Left colon (tissue), 2 donors: ENCODE data around the gene PXDN. TPM values are rescaled to one million over a fixed set of nuclear protein-coding genes. Genes with fewer than 3 reads are reported as not detected.
"Not testable (repeated sequence)": the region's sequence is repeated elsewhere in the genome, so short reads cannot be mapped to it uniquely, and the experiment has no call there.

ENCODE experiments used
- ATAC-seq: fragments of 200-7000 bp; cut with Tn5 transposase; one replicate; pipeline ENCODE4 v1.9.1; 2020; ENCODE audit warnings: mild to moderate bottlenecking, moderate library complexity
- DNase-seq, 2 donors: peaks; one replicate each; pipeline ENCODE4 v3.0.0-alpha.2; 2020
- intact Hi-C, 2 donors: fragments of 100-400 bp; cut with DNase I in 1 of 2; cut with micrococcal nuclease in 1 of 2; formaldehyde crosslinking; loops; one replicate each; pipeline versions ENCODE4 v1.11.2 to v1.14.0; 2022; cut with DNase I, micrococcal nuclease
- total RNA-seq, 2 donors: library from RNA; stranded (reverse); fragmentation: NEBNext Ultra II Directional; extraction: Animal tissue kit (Norgen Biotek cat#: 25700); gene quantifications; one replicate each; pipeline ENCODE4 v1.2.1, GENCODE V29; 2021
- donor health status: DM: no; HTN: no; CAD: no.
- donor health status: DM: yes; HTN: yes; CAD: no.

The PXDN gene
- total RNA-seq, 2 donors from 2014 or later, result 11.6 to 13.3 TPM

DNA sequence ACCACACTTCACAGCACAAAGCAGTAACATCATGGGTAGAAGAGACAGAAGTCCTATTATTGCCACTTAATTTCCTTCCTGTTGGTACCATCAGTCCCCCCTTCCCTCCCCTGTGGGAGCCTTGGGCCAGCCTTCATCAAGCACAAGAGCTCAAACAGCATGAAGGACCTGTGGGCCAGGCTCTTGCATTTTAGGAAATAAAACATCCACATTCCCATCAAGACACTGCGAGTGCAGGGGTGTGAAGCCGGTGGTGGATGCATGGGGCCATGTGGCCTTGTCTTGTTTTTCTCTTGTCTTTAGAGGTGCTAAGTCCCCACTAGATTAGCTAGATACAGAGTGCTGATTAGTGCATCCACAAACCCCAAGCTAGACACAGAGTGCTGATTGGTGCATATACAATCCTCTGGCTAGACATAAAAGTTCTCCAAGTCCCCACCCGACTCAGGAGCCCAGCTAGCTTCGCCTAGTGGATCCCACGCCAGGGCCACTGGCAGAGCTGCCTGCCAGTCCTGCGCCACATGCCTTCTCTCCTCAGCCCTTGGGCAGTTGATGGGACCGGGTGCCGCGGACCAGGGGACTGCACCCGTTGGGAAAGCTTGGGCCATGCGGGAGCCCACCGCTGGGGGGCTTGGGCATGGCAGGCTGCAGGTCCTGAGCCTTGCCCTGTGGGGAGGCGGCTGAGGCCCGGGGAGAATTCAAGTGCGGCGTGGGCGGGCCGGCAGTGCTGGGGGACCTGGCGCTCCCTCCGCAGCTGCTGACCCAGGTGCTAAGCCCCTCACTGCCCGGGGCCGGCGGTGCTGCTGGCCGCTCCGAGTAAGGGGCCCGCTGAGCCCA lies 14.7 kb upstream of the PXDN start:
- no peak for ATAC-seq
- intact Hi-C loops, result loop anchor here in 1 of 2 donors (10.0 kb wide), 1 partner anchor 164 kb away; no protein-coding TSS in a partner anchor

DNA sequence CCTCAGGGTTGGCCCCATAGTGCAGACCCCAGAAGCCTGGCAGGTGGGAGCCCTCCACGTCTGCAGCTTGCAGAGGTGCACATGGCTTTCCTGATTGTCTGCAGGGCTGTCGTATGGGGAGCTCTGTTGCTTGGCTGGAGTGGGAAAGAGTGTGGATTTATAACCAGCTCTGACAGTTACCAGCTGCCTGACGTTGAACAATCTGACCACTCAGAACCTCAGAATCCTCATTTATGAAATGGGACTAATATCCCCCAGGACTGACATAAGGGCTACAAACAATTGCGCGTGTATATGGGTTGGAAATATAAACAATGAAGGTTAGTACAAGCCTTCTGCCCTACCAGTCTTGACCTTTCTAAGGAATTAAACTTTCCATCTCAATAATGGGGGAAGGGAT lies 13.9 kb upstream of the PXDN start:
- no peak for ATAC-seq
- no peak for DNase-seq
- intact Hi-C loops, result loop anchor here in 1 of 2 donors (10.0 kb wide), 1 partner anchor 163 kb away; no protein-coding TSS in a partner anchor

More for the DNA sequence above, 14.7 kb upstream of the PXDN start:
- DNase-seq, result no peak

DNA sequence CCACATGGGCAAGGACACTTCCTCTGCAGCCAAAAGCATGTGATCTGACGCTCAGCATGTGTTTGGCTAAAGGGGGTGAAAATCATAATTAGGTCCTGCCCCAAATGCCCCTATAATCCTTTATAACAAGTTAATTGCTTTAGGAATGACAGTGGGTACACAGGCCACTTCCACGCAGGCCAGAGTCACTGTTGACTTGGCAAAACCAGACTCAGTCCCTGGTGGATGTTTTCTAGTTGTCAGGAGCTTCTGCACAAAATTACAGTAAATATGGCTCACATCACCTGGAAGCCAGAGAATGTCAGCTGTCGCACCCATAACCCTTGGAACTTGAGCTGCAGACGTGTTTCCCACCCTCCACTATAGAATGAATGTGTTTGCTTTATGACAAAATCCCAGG lies 13.3 kb upstream of the PXDN start:
- ATAC-seq (no peak), DNase-seq (no peak)
- intact Hi-C loops, result loop anchor here in 1 of 2 donors (10.0 kb wide), 1 partner anchor 163 kb away; no protein-coding TSS in a partner anchor

DNA sequence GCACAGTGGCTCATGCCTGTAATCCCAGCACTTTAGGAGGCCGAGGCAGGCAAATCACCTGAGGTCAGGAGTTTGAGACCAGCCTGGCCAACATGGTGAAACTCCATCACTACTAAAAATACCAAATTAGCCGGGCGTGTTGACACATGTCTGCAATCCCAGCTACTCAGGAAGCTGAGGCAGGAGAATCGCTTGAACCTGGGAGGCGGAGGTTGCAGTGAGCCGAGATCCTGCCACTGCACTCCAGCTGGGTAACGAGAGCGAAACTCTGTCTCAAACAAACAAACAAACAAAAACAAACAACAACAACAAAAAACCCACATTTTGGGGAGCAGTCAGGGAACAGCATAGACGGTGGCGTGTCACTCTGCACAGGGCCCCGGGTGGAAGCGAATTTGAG lies 12.8 kb upstream of the PXDN start:
- ATAC-seq, DNase-seq: not testable (repeated sequence)
- intact Hi-C loops, result loop anchor here in 1 of 2 donors (10.0 kb wide), 1 partner anchor 162 kb away; no protein-coding TSS in a partner anchor

DNA sequence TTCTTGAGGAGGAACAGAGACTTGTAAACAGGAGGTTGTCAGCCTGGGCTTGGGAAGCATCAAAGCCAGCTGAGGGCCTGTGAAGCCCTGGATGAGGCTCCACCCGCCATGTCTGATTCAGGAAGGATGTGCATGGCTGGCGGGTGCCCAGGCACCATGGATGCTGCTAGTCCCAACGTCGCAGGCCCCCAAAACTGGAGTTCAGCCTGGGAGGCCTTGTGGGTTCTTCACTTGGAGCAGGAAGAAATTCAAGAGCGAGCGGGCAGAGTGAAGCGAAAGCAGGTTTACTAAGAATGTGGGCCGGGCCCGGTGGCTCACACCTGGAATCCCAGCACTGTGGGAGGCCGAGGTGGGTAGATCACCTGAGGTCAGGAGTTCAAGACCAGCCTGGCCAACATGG lies 12.1 kb upstream of the PXDN start:
- DNase-seq, result no peak
- intact Hi-C loops, result loop anchor here in 1 of 2 donors (10.0 kb wide), 1 partner anchor 162 kb away; no protein-coding TSS in a partner anchor
- ATAC-seq, result no peak

DNA sequence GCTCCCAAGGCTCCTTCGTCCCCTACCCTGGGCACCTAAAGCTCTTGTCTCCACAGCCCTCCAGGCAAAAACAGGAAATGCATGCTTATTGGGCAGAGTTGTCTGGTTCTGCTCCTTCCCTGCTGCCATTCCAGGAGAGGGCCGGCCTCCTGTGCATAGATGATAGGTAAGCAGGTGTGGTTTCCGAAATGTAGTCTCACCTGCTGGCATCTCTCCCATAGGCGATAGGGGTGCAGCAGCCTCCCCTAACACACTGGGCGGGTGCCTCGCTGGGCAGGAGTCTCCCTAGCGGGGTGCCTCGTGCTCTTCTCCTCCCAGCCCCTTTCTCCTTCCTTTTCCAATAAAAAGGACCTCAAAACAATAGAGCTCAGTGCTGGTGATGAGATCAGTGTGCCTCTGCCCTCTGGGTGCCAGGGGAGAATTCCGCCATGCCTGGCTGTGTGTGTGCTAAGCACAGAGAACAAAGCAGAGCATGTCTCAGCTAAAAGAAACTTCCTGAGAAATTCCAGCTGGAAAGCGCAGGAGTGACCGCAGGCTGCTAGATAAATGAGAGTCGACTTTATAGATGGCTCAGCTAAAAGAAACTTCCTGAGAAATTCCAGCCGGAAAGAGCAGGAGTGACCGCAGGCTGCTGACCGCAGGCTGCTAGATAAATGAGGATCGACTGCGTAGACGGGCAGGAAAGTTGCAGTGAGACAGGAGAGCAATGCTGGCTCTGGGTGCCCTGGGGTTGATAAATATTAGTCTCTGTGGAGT lies 11.3 kb upstream of the PXDN start:
- ATAC-seq (no peak), DNase-seq (no peak)
- intact Hi-C loops, result loop anchor here in 1 of 2 donors (10.0 kb wide), 1 partner anchor 161 kb away; no protein-coding TSS in a partner anchor

DNA sequence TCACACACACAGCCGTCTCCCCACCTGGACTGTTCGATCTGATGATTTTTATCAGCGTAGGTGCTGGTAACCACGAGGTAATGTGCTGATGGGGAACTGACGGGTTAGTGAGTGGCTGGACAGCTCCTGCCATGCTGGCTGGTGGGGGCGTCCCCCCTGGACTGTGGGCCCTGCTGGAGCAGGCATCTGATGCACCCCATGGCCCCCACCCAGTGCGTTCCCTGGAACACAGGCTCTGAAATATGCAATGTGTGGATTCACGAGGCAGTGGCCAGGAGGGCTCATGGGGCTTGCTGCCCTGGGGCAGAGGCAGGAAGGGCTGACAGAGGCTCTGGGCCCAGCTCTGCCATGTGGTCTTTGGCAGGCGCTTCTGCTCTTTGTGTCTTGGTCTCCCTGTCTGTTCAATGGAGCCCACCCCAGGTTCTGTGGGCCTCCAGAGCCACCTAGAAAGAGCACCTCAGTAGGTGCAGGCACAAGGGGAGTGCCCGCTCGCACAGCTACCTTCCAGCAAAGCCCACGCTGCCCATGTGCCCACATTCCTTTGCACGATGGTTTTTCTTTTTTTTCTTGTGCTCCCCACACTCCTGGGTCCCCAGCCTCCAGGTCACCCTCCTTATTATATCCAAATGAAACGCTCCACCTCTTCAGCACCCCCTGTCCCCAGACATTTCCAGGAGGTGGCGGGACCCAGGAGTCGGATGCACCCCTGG lies 10.3 kb upstream of the PXDN start:
- ATAC-seq (no peak), DNase-seq (no peak)
- intact Hi-C loops, result loop anchor here in 1 of 2 donors (10.0 kb wide), 1 partner anchor 160 kb away; no protein-coding TSS in a partner anchor

DNA sequence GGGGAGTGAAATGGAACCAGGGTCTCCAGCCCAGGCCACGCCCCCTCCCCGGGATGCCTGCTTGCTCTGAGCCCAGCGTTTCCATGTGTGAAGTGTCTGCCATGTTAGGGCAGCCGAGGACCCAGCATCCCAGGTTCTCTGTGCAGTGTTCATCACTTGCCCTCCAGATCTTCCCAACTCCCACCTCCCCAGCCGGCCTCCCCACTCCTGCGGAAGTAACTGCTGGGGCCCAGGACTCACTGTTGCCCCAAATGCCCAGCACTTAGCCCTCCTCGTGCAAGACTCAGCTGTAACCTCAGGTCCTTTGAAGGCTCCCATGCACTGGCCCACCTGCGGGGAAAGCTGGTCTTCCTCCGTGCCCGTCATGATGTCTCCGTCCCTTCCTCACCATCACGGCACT lies 9.7 kb upstream of the PXDN start:
- DNase-seq, result no peak
- ATAC-seq, result no peak
- intact Hi-C loops, result loop anchor here in 1 of 2 donors (10.0 kb wide), 1 partner anchor 159 kb away; no protein-coding TSS in a partner anchor

DNA sequence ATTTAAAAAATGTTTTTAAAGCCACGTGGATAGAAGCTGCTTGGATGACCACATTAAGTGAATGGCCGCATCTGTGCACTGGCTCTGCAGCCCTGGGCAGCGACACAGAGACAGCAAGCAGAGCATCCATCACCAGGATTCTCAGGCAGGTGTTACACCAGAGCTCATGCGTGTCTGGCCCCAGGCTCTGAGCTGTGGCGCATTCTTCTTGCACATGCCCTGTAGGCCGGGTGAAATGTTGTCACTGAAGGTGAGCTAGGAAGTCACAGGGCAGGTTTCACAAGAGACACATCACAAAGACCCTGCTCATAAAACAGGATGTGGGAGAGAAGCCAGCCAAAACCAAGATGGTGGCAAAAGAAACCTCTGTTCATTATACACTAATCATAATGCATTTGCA lies 8.4 kb upstream of the PXDN start:
- DNase-seq (no peak), ATAC-seq (no peak)
- intact Hi-C loops, result loop anchor here in 1 of 2 donors (10.0 kb wide), 1 partner anchor 158 kb away; no protein-coding TSS in a partner anchor

DNA sequence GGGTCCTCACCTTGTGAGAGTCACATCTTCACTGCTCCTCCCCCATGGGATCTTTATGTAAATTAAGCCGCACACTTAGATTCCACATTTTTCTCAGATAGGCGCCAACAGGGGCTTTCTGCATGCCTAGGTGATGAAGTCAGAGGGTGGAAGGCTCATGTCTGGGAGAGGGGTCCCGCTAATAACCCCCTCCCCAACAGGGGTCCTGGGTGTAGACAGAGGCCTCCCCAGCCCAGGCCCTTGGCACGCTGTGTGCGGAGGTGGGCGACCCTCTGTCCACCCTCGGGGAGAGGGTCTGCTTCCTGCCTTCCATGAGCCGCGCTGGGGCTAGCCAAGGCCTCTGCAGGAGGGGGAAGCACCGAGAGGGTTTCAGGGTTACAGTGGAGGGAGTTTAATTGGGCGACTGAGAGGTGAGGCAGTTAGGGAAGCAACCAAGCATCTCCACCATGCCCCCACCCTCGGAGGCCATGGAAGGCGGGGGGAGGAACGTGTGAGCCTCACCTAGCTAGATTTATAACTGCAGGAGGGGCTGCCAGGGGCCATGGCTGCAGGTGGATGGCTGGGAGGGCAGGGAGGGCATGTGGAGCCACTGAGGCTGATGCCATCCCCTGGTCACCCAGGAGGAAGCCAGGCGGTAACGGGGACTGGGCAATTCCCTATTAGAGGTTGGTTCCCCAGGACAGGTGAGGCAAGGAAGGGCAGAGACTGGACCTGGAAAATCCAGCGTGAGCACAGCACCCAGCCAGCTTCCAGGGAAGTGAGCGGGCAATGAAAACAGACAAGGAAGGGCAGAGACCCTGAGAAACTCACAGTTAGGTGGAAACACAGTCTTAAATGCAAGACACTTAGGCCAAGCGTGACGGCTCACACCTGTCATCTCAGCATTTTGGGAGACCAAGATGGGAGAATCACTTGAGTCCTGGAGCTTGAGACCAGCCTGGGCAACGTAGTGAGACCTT lies 7.7 kb upstream of the PXDN start:
- no peak for DNase-seq
- no peak for ATAC-seq
- intact Hi-C loops, result loop anchor here in 1 of 2 donors (10.0 kb wide), 1 partner anchor 157 kb away; no protein-coding TSS in a partner anchor

DNA sequence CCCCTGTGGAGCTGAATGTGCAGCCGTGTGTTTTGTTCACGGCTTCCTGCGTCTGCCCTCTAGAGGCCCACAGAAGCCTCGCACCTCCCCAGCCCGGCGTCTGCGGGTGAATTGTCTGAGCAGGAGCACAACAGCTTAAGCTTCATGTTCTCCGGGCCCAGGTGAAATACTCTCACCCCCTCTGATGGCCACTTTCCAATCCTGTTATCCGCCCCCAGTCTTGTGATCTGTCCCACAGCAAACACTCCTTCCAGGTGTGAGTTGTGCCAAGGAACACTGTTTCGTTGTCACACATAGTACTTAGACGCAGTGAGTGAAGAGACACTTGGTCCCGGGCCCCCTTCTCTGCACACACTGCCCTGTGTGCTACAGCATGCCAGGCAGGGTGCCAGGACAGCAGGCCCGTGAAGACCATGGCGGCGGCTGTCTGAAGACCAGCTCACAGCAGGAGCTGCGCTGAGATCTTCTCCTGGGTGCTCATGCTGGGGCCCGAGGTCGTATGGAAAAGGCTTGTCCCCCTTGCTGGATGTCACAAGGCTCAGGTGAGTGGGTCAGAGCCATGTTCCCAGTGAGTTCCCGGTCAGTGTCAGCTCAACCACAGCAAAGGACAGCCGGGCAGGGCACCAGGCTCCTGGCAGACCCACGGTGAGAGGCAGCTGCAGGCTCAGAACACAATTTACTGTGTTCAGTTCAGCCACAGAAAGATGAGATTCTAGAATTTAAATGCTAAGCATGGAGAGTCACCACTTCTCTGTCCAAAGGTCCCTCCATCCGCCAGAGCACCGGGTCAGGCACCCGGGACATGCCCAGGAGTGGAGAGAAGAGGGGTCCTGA lies 6.8 kb upstream of the PXDN start:
- DNase-seq (peak; percentile 54 to 64), ATAC-seq (peak; percentile 85)
- intact Hi-C loops, result loop anchor here in 1 of 2 donors (10.0 kb wide), 1 partner anchor 156 kb away; no protein-coding TSS in a partner anchor

DNA sequence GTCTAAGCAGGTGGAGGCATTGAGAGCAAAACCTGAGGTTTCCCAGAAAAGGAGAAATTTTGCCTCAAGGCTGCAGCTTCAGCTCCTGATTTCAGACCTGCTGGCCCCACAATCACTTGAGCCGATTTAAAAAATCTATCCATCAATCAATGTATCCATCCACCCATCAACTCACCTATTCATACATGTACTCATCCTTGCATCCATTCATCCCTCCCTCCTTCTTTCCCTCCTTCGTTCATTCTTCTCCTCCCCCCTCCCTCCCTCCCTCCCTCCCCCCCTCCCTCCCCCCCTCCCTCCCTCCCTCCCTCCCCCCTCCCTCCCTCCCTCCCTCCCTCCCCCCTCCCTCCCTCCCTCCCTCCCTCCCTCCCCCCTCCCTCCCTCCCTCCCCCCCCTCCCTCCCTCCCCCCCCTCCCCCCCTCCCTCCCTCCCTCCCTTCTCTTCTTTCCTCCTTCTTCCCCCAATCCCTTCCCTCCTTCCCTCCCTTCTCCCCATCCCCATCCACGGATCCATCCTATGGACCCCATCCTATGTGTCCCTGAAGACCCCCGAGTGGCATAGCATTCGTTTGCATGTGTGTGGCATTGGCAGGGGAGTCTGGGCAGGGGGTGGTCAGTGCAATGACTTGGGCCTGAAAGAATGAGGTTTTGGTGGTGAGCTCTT lies 6.1 kb upstream of the PXDN start:
- intact Hi-C loops, result loop anchor here in 1 of 2 donors (10.0 kb wide), 1 partner anchor 156 kb away; no protein-coding TSS in a partner anchor
- DNase-seq (no peak), ATAC-seq (no peak)

DNA sequence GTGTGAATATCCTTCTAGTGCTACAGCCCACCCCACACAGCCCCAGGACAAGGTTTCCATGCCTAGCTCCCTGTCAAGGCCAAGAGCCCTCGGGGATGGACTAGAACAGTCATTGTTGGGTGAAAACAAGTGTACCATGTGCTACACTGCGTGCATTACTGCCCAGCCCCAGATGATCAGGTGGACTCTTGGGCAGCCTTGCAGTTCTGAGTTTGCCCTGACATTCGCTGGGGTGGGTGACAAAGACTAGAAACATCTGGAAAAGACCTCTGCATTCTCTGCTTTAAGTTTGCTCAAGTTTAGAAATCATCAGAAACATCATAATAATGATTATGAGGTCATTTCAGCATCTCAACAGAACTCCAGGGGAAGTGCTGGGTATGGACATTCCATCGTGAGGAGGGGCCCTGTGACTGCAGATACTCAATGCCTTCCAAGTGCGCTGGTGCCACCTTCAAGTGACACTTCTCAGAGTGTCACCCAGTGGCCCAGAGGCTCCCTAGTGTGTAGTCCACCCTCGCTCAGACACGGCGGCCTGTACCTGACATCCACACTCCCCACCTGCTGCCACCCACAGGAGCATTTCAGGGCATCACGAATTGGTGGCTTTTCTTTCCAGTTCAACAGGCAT lies 5.3 kb upstream of the PXDN start:
- DNase-seq, result peak in 1 of 2 donors; percentile 5
- intact Hi-C loops, result loop anchor here (10.0 kb wide), 2 partner anchors 75 to 155 kb away; no protein-coding TSS in a partner anchor
- ATAC-seq, result no peak

DNA sequence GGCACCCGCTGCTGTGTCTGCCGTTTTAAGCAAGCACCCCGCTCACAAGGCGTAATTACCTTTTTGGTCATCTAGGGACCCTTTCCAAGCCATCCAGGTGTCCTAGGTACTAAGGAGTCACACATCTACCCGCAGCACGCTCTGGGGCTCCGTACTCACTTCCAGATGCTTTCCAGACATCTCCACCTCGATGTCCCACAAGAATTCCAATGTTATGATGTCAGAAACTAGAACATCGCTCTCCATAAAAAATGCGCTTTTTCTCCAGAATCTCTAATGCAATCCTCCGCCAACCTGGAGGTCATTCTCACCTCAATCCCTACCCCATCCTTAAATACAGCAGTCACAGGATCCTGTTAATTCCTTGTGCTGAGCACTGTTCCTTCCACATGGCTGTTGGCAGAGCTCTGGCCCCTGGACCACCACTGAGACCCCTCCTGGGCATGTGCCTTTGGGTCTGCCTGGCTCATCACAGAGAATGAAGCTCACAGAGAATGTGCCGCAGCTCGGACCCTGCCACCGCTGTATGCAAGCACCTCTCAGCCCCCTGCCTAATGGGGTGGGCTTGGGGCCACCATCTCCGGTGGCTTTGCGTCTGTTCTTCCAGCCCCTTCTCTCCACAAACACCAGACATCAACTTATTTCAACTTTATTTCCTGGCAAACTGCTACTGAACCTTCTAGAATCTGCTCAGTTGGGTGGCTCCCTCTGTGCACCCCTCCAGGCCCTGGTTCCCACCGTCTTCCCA lies 4.6 kb upstream of the PXDN start:
- ATAC-seq (no peak), DNase-seq (peak in 1 of 2 donors; percentile 12)
- intact Hi-C loops, result loop anchor here (10.0 kb wide), 2 partner anchors 74 to 154 kb away; no protein-coding TSS in a partner anchor
